IPS-20b (cell line): ENCODE measurements around the gene SCG3.
A peak's percentile ranks its signal among the peaks of the same experiment; 100 is the strongest.

Experiments used
- H3K27ac ChIP-seq: one replicate; pipeline ENCODE4 v1.5.1; 2013; ENCODE audit warnings: low read length
- H3K27me3 ChIP-seq: 2 replicates; pipeline ENCODE4 v1.6.1; 2013; ENCODE audit warnings: mild to moderate bottlenecking, low read length, inconsistent platforms; ENCODE audit not compliant: insufficient read depth
- H3K36me3 ChIP-seq: 2 replicates; pipeline ENCODE4 v1.6.1; 2013; ENCODE audit warnings: low read depth, mild to moderate bottlenecking, inconsistent platforms, low read length, moderate library complexity; ENCODE audit not compliant: insufficient read depth
- H3K4me1 ChIP-seq: 2 replicates; pipeline ENCODE4 v1.6.1; 2013; ENCODE audit warnings: mild to moderate bottlenecking, control low read depth, inconsistent platforms, low read length, moderate library complexity; ENCODE audit not compliant: insufficient read depth
- H3K4me3 ChIP-seq: 2 replicates; pipeline ENCODE4 v1.5.1; 2013; ENCODE audit warnings: mild to moderate bottlenecking, low read length, inconsistent platforms
- H3K9ac ChIP-seq: 2 replicates; pipeline ENCODE4 v1.6.1; 2013; ENCODE audit warnings: low read depth, mild to moderate bottlenecking, inconsistent platforms, low read length, moderate library complexity
- H3K9me3 ChIP-seq: 2 replicates; pipeline ENCODE4 v1.6.1; 2013; ENCODE audit warnings: mild to moderate bottlenecking, low read depth, low read length, inconsistent platforms; ENCODE audit not compliant: insufficient read depth

The SCG3 gene

GRCh38 chr15:51751697-51752683, 70.7 kb downstream of the SCG3 start:
- Histone ChIP-seq H3K4me1 (peaks cover 5% of the 10 kb centered on the region; the same call in 1 of the 2 replicates), H3K36me3 (no peaks in the 10 kb centered on the region), H3K27me3 (peaks cover 74% of the 10 kb centered on the region), H3K4me3 (peak overlapping the region; percentile 75), H3K9me3 (no peaks in the 10 kb centered on the region), H3K9ac (0 out of 2 replicates have a peak overlapping the region, but pooled peaks have one; percentile 1), H3K27ac (no peak overlapping the region)

- no peaks in the 10 kb centered on the region for H3K9me3 ChIP-seq
- peaks cover 5% of the 10 kb centered on the region; the same call in 1 of the 2 replicates for H3K4me1 ChIP-seq
- no peak overlapping the region for H3K9ac ChIP-seq
- no peaks in the 10 kb centered on the region for H3K36me3 ChIP-seq
- peaks cover 74% of the 10 kb centered on the region for H3K27me3 ChIP-seq
- H3K27ac ChIP-seq, result no peak overlapping the region
- peak overlapping the region; percentile 75; the same call in 1 of the 2 replicates for H3K4me3 ChIP-seq
Measured at GRCh38 chr15:51752888-51753287, 71.6 kb downstream of the SCG3 start.

GRCh38 chr15:51754267-51754666, 73.0 kb downstream of the SCG3 start:
- Histone ChIP-seq H3K4me3 (no peak overlapping the region), H3K9ac (no peak overlapping the region), H3K4me1 (peaks cover 5% of the 10 kb centered on the region; the same call in 1 of the 2 replicates), H3K27ac (no peak overlapping the region), H3K9me3 (no peaks in the 10 kb centered on the region), H3K36me3 (no peaks in the 10 kb centered on the region), H3K27me3 (peaks cover 62% of the 10 kb centered on the region)

GRCh38 chr15:51755790-51756189, 74.5 kb downstream of the SCG3 start:
- H3K9ac ChIP-seq, result no peak overlapping the region
- no peak overlapping the region for H3K27ac ChIP-seq
- H3K4me1 ChIP-seq, result peaks cover 5% of the 10 kb centered on the region; the same call in 1 of the 2 replicates
- H3K4me3 ChIP-seq, result no peak overlapping the region
- H3K9me3 ChIP-seq, result no peaks in the 10 kb centered on the region
- H3K36me3 ChIP-seq, result no peaks in the 10 kb centered on the region
- H3K27me3 ChIP-seq, result peaks cover 46% of the 10 kb centered on the region

GRCh38 chr15:51756482-51756881, 75.2 kb downstream of the SCG3 start:
- Histone ChIP-seq H3K9me3 (no peaks in the 10 kb centered on the region), H3K4me1 (peaks cover 5% of the 10 kb centered on the region; the same call in 1 of the 2 replicates), H3K9ac (no peak overlapping the region), H3K4me3 (no peak overlapping the region), H3K36me3 (no peaks in the 10 kb centered on the region), H3K27me3 (peaks cover 41% of the 10 kb centered on the region), H3K27ac (no peak overlapping the region)

GRCh38 chr15:51757450-51757849, 76.1 kb downstream of the SCG3 start:
- Histone ChIP-seq H3K4me1 (peaks cover 4% of the 10 kb centered on the region; the same call in 1 of the 2 replicates), H3K27me3 (peaks cover 34% of the 10 kb centered on the region), H3K9me3 (no peaks in the 10 kb centered on the region), H3K27ac (no peak overlapping the region), H3K4me3 (no peak overlapping the region), H3K9ac (no peak overlapping the region), H3K36me3 (no peaks in the 10 kb centered on the region)

- Histone ChIP-seq H3K27ac (no peak overlapping the region), H3K27me3 (peaks cover 22% of the 10 kb centered on the region), H3K4me1 (no peaks in the 10 kb centered on the region)
Measured at GRCh38 chr15:51758645-51759044, 77.3 kb downstream of the SCG3 start.

GRCh38 chr15:51759557-51760070, 78.3 kb downstream of the SCG3 start:
- Histone ChIP-seq H3K9me3 (no peaks in the 10 kb centered on the region), H3K4me3 (no peak overlapping the region), H3K27me3 (peaks cover 12% of the 10 kb centered on the region), H3K9ac (no peak overlapping the region), H3K36me3 (no peaks in the 10 kb centered on the region), H3K27ac (no peak overlapping the region), H3K4me1 (no peaks in the 10 kb centered on the region)

More at GRCh38 chr15:51758645-51759044, 77.3 kb downstream of the SCG3 start:
- H3K4me3 ChIP-seq, result no peak overlapping the region
- H3K9ac ChIP-seq, result no peak overlapping the region
- H3K9me3 ChIP-seq, result no peaks in the 10 kb centered on the region
- no peaks in the 10 kb centered on the region for H3K36me3 ChIP-seq

- H3K27ac ChIP-seq, result no peak overlapping the region
- H3K36me3 ChIP-seq, result no peaks in the 10 kb centered on the region
- H3K4me1 ChIP-seq, result no peaks in the 10 kb centered on the region
- H3K4me3 ChIP-seq, result no peak overlapping the region
- no peak overlapping the region for H3K9ac ChIP-seq
- no peaks in the 10 kb centered on the region for H3K9me3 ChIP-seq
- H3K27me3 ChIP-seq, result peaks cover 2% of the 10 kb centered on the region; the same call in 1 of the 2 replicates
Measured at GRCh38 chr15:51760805-51761204, 79.5 kb downstream of the SCG3 start.

GRCh38 chr15:51765751-51766150, 84.4 kb downstream of the SCG3 start:
- Histone ChIP-seq H3K27me3 (no peaks in the 10 kb centered on the region), H3K36me3 (no peaks in the 10 kb centered on the region)

GRCh38 chr15:51766341-51766740, 85.0 kb downstream of the SCG3 start:
- Histone ChIP-seq H3K9me3 (no peaks in the 10 kb centered on the region), H3K9ac (no peak overlapping the region), H3K27me3 (no peaks in the 10 kb centered on the region), H3K36me3 (no peaks in the 10 kb centered on the region), H3K4me3 (no peak overlapping the region), H3K27ac (no peak overlapping the region), H3K4me1 (no peaks in the 10 kb centered on the region)

More at GRCh38 chr15:51765751-51766150, 84.4 kb downstream of the SCG3 start:
- Histone ChIP-seq H3K9me3 (no peaks in the 10 kb centered on the region), H3K4me3 (no peak overlapping the region), H3K27ac (no peak overlapping the region), H3K4me1 (no peaks in the 10 kb centered on the region), H3K9ac (no peak overlapping the region)
